GM12878 (cell line): ENCODE measurements around the gene ALDH1A2. TPM values are rescaled to one million over a fixed set of nuclear protein-coding genes. Genes with fewer than 3 reads are reported as not detected.
"Not testable (repeated sequence)": the region's sequence is repeated elsewhere in the genome, so short reads cannot be mapped to it uniquely, and the experiment has no call there.

Source experiments
- ATAC-seq: fragments of 200-7000 bp; cut with Tn5 transposase; 3 replicates; pipeline ENCODE4 v1.9.1; 2020; ENCODE audit warnings: mild to moderate bottlenecking, moderate library complexity
- BruUV-seq: library from RNA; stranded (reverse); fragments of 400-500 nt; replicated peaks from 2 replicates; lab custom pipeline; 2021; lab: Mats Ljungman, UMichigan
- CTCF ChIA-PET: fragments of 300-600 bp; sonication (Branson Sonifier 250); formaldehyde crosslinking; extraction: SDS; loops from one replicate; lab custom pipeline; 2021; ENCODE audit warnings: inconsistent platforms; lab: Yijun Ruan, JAX
- POLR2A ChIA-PET: fragments of 350-600 bp; formaldehyde crosslinking; extraction: SDS; loops from one replicate; lab custom pipeline; 2021; ENCODE audit warnings: inconsistent platforms; lab: Charles Lee
- RAD21 ChIA-PET: fragments of 300-600 bp; sonication (Branson Sonifier 250); formaldehyde crosslinking; loops from one replicate; lab custom pipeline; 2023; ENCODE audit warnings: antibody characterized with exemption; ENCODE audit not compliant: unreplicated experiment; lab: Charles Lee
- SMC1A ChIA-PET: fragments of 300-600 bp; sonication (Branson Sonifier 250); formaldehyde crosslinking; loops from one replicate; lab custom pipeline; 2023; ENCODE audit not compliant: unreplicated experiment, uncharacterized antibody; lab: Charles Lee
- DNase-seq: peaks from one replicate; pipeline ENCODE4 v3.0.0-alpha.2; 2011; ENCODE audit warnings: low read depth, low spot score
- FAIRE-seq: peaks from 3 replicates; lab custom pipeline; 2011; peaks lifted over from hg19 to GRCh38; lab: Jason Lieb, UNC
- H2AFZ ChIP-seq: 2 replicates; pipeline ENCODE4 v1.6.0; 2011; ENCODE audit warnings: low read depth, low read length, control low read depth; ENCODE audit not compliant: control insufficient read depth
- H3K27ac ChIP-seq: 2 replicates; pipeline ENCODE4 v1.5.1; 2011; ENCODE audit warnings: control low read depth; ENCODE audit not compliant: control insufficient read depth, insufficient read depth
- H3K27me3 ChIP-seq, 2 experiments: replicated peaks in 1 of 2; 2 replicates each; pipeline versions ENCODE4 v1.6.0 to v1.6.1; 2011; ENCODE audit warnings: low read length in 1 of 2; ENCODE audit not compliant: control insufficient read depth in 2 of 2, insufficient read depth in 2 of 2
- H3K36me3 ChIP-seq, 2 experiments: 2 replicates each; pipeline ENCODE4 v1.5.1; 2011; ENCODE audit warnings: low read length in 1 of 2; ENCODE audit not compliant: control insufficient read depth in 2 of 2, insufficient read depth in 2 of 2
- H3K4me1 ChIP-seq: 2 replicates; pipeline ENCODE4 v1.6.1; 2011; ENCODE audit warnings: mild to moderate bottlenecking, low read length, moderate library complexity, mixed read lengths; ENCODE audit not compliant: control insufficient read depth, insufficient read depth
- H3K4me2 ChIP-seq: 2 replicates; pipeline ENCODE4 v1.6.0; 2011; ENCODE audit warnings: control low read depth; ENCODE audit not compliant: control insufficient read depth, insufficient read depth
- H3K4me3 ChIP-seq: fragments of 200-600 bp; sonication (generic); 2 replicates; pipeline ENCODE4 v1.5.1; 2016
- H3K79me2 ChIP-seq: 2 replicates; pipeline ENCODE4 v1.6.0; 2011; ENCODE audit warnings: low read length; ENCODE audit not compliant: control insufficient read depth, insufficient read depth
- H3K9ac ChIP-seq: 2 replicates; pipeline ENCODE4 v1.8.0; 2011; ENCODE audit warnings: low read length, control low read depth, mixed read lengths; ENCODE audit not compliant: control insufficient read depth, insufficient read depth
- H3K9me3 ChIP-seq: replicated peaks from 3 replicates; pipeline ENCODE4 v1.5.1; 2011; ENCODE audit warnings: mild to moderate bottlenecking, low read length; ENCODE audit not compliant: control insufficient read depth, insufficient read depth
- H4K20me1 ChIP-seq: 2 replicates; pipeline ENCODE4 v1.6.0; 2011; ENCODE audit not compliant: control insufficient read depth, insufficient read depth
- IKZF2 ChIP-seq, 2 experiments: fragments of 450-650 bp; IDR thresholded peaks; 2 replicates each; pipeline ENCODE4 v1.6.1; 2017; ENCODE audit warnings: mild to moderate bottlenecking in 2 of 2, moderate library complexity in 2 of 2
- KAT2A ChIP-seq: conservative IDR thresholded peaks from 2 replicates; pipeline ENCODE4 v1.6.1; 2011; ENCODE audit warnings: low read depth, low read length; ENCODE audit not compliant: control insufficient read depth
- NR2C2 ChIP-seq: IDR thresholded peaks from 2 replicates; pipeline ENCODE4 v1.6.1; 2011; ENCODE audit warnings: borderline replicate concordance, low read depth; ENCODE audit not compliant: control insufficient read depth, insufficient read length
- RFX5 ChIP-seq: IDR thresholded peaks from 2 replicates; pipeline ENCODE4 v1.6.1; 2011; ENCODE audit warnings: low read depth, low read length, improper control_type of control experiment
- SRF ChIP-seq, 2 experiments: IDR thresholded peaks; 2 replicates each; pipeline ENCODE4 v1.6.1; 2011; ENCODE audit warnings: low read depth in 2 of 2, low read length in 2 of 2, mild to moderate bottlenecking in 1 of 2, moderate library complexity in 1 of 2
- YY1 ChIP-seq: IDR thresholded peaks from 2 replicates; pipeline ENCODE4 v1.6.1; 2011; ENCODE audit warnings: low read depth, mild to moderate bottlenecking, low read length
- WGBS: methylation state at CpG from one replicate; pipeline ENCODE4 v1.1.6; 2016; ENCODE audit warnings: low lambda C conversion rate; ENCODE audit not compliant: insufficient replicate concordance, insufficient coverage; ENCODE audit errors: missing lambda C conversion rate; 5-methylcytosine and 5-hydroxymethylcytosine counted together
- in situ Hi-C: fragments of 300-500 bp; cut with MboI; formaldehyde crosslinking; loops from 9 replicates; pipeline ENCODE4 v1.14.3; 2018; ENCODE audit warnings: mixed read lengths
- intact Hi-C: fragments of 100-400 bp; cut with micrococcal nuclease; formaldehyde crosslinking; loops from one replicate; pipeline ENCODE4 v1.14.2; 2022; ENCODE audit not compliant: unreplicated experiment
- polyA plus RNA-seq, 11 experiments: library from polyadenylated mRNA; depleted of rRNA in 4 of 11; unstranded in 6 of 11; stranded (reverse) in 5 of 11; fragments of >200 nt; fragmentation: Nextera tagmentation in 4 of 11; fragmentation: Illumina TruSeq in 1 of 11; extraction: Ambion mirVana in 4 of 11; extraction: Trizol in 1 of 11; gene quantifications; 1 replicate in 1 of 11; 2 replicates in 10 of 11; pipeline versions ENCODE4 v1.2.1 to v1.2.3, GENCODE V29; 2011 to 2016; ENCODE audit warnings: inconsistent platforms in 2 of 11, missing spikeins in 2 of 11, low read depth in 1 of 11
- total RNA-seq, 4 experiments: library from RNA; depleted of rRNA in 3 of 4; stranded (reverse); fragments of >200 nt in 3 of 4; fragmentation: Illumina TruSeq in 1 of 4; extraction: Trizol in 1 of 4; gene quantifications; 2 replicates each; pipeline versions ENCODE4 v1.2.1 to v1.2.3, GENCODE V29; 2013 to 2021
- TF ChIP-seq, protein P1 (sequence below): IDR thresholded peaks from 2 replicates; pipeline ENCODE4 v1.6.1; 2011; ENCODE audit warnings: mild to moderate bottlenecking, low read depth, low read length, moderate library complexity; ENCODE audit not compliant: insufficient replicate concordance
- TF ChIP-seq, protein P2 (sequence below): fragments of 450-650 bp; IDR thresholded peaks from 2 replicates; pipeline ENCODE4 v1.6.1; 2017; ENCODE audit warnings: mild to moderate bottlenecking, moderate library complexity
- TF ChIP-seq, protein P3 (sequence below): IDR thresholded peaks from 2 replicates; pipeline ENCODE4 v1.6.1; 2011; ENCODE audit warnings: borderline replicate concordance, low read depth, mild to moderate bottlenecking, moderate library complexity, mixed read lengths, low read length; ENCODE audit not compliant: insufficient read depth; ENCODE audit errors: extremely low read length

The ALDH1A2 gene
- total and polyA plus RNA-seq, 10 of the 15 experiments (the other 5 are each of a cell fraction or from before 2014, with no cell fraction given): 0.06 to 0.92 (median 0.18) TPM; not detected in 5

DNA sequence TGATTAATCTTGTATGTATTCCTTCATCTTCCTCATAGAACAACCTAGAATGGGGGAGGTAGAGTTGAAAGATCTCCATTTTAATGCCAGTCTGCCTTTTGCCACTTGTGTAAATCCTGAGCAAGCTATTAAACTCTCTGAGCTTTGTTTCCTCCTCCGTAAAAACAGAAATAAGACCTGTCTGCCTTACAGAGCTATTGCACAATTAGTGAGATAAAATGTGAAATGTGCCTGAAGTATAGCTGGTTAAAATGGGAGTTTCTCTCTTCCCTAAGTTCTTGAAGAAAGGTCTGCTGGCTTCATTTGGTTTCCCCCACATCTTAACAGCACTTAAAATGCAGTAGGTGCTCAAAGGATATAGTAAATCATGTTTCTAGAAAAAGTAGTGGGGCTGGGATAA, 19.0 kb downstream of the ALDH1A2 start:
- H3K27ac ChIP-seq: no peak overlapping the region
- BruUV-seq: no TSS peak
- H3K4me2 ChIP-seq: no peak overlapping the region
- H3K27me3 ChIP-seq: no peaks in the 10 kb centered on the region; a peak in 2 of 4 replicates
- no peaks in the 10 kb centered on the region for H3K9me3 ChIP-seq
- ChIA-PET RAD21 (interaction anchor here (1.3 kb wide), 1 partner anchor 24 kb away, joined by 3 read pairs; no protein-coding TSS in a partner anchor), POLR2A (interaction anchor here (0.8 kb wide), 1 partner anchor 172 kb away, joined by 3 read pairs; no protein-coding TSS in a partner anchor), SMC1A (no interaction called here), CTCF (interaction anchor here (2.5 kb wide), 1 partner anchor 25 kb away, joined by 10 read pairs; no protein-coding TSS in a partner anchor)
- H3K4me3 ChIP-seq: no peak overlapping the region
- no peaks in the 10 kb centered on the region for H4K20me1 ChIP-seq
- H3K9ac ChIP-seq: no peak overlapping the region
- no peak overlapping the region for H2AFZ ChIP-seq
- FAIRE-seq: no peak
- no peaks in the 10 kb centered on the region for H3K79me2 ChIP-seq
- intact Hi-C loops: no loop called here
- H3K36me3 ChIP-seq: no peaks in the 10 kb centered on the region
- in situ Hi-C loops: no loop called here
- H3K4me1 ChIP-seq: no peaks in the 10 kb centered on the region
- WGBS: 56% methylated on average over 1 of the region's 1 CpG
- TF ChIP-seq IKZF2 (IDR thresholded peaks at IDR 0.05) (no peak), NR2C2 (no peak), KAT2A (no peak), YY1 (no peak), SRF (IDR thresholded peaks at IDR 0.05; ENCODE audit: low read depth in 2 of 2, low read length in 2 of 2) (no peak), RFX5 (no peak)
- TF ChIP-seq, protein P1, sequence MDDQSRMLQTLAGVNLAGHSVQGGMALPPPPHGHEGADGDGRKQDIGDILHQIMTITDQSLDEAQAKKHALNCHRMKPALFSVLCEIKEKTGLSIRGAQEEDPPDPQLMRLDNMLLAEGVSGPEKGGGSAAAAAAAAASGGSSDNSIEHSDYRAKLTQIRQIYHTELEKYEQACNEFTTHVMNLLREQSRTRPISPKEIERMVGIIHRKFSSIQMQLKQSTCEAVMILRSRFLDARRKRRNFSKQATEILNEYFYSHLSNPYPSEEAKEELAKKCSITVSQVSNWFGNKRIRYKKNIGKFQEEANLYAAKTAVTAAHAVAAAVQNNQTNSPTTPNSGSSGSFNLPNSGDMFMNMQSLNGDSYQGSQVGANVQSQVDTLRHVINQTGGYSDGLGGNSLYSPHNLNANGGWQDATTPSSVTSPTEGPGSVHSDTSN: no peak
- TF ChIP-seq, protein P2, sequence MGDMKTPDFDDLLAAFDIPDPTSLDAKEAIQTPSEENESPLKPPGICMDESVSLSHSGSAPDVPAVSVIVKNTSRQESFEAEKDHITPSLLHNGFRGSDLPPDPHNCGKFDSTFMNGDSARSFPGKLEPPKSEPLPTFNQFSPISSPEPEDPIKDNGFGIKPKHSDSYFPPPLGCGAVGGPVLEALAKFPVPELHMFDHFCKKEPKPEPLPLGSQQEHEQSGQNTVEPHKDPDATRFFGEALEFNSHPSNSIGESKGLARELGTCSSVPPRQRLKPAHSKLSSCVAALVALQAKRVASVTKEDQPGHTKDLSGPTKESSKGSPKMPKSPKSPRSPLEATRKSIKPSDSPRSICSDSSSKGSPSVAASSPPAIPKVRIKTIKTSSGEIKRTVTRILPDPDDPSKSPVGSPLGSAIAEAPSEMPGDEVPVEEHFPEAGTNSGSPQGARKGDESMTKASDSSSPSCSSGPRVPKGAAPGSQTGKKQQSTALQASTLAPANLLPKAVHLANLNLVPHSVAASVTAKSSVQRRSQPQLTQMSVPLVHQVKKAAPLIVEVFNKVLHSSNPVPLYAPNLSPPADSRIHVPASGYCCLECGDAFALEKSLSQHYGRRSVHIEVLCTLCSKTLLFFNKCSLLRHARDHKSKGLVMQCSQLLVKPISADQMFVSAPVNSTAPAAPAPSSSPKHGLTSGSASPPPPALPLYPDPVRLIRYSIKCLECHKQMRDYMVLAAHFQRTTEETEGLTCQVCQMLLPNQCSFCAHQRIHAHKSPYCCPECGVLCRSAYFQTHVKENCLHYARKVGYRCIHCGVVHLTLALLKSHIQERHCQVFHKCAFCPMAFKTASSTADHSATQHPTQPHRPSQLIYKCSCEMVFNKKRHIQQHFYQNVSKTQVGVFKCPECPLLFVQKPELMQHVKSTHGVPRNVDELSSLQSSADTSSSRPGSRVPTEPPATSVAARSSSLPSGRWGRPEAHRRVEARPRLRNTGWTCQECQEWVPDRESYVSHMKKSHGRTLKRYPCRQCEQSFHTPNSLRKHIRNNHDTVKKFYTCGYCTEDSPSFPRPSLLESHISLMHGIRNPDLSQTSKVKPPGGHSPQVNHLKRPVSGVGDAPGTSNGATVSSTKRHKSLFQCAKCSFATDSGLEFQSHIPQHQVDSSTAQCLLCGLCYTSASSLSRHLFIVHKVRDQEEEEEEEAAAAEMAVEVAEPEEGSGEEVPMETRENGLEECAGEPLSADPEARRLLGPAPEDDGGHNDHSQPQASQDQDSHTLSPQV: no peak
- TF ChIP-seq, protein P3, sequence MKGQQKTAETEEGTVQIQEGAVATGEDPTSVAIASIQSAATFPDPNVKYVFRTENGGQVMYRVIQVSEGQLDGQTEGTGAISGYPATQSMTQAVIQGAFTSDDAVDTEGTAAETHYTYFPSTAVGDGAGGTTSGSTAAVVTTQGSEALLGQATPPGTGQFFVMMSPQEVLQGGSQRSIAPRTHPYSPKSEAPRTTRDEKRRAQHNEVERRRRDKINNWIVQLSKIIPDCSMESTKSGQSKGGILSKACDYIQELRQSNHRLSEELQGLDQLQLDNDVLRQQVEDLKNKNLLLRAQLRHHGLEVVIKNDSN: no peak
- TF ChIP-seq, all 136 proteins: peak for 0
- DNase-seq: no peak
- no peak for ATAC-seq

DNA sequence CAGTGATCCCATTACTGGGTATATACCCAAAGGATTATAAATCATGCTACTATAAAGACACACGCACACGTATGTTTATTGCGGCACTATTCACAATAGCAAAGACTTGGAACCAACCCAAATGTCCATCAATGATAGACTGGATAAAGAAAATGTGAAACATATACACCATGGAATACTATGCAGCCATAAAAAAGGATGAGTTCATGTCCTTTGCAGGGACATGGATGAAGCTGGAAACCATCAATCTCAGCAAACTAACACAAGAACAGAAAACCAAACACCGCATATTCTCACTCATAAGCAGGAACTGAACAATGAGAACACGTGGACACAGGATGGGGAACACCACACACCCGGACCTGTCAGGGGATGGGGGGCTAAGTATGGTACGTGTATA, 20.1 kb downstream of the ALDH1A2 start:
- intact Hi-C loops, H3K4me1 ChIP-seq, in situ Hi-C loops, H3K4me3 ChIP-seq, RAD21 ChIA-PET, H3K27me3 ChIP-seq, H3K36me3 ChIP-seq, SMC1A ChIA-PET, CTCF ChIA-PET, BruUV-seq, H4K20me1 ChIP-seq, ATAC-seq, H3K9me3 ChIP-seq, H2AFZ ChIP-seq, H3K27ac ChIP-seq, H3K79me2 ChIP-seq, H3K9ac ChIP-seq, POLR2A ChIA-PET, DNase-seq, H3K4me2 ChIP-seq, FAIRE-seq: not testable (repeated sequence)
- 52% methylated on average over 7 of the region's 7 CpGs for WGBS
